ENCODE measurements around the gene KISS1. TPM values are rescaled to one million over a fixed set of nuclear protein-coding genes. Genes with fewer than 3 reads are reported as not detected.

KISS1 gene
- total and polyA plus RNA-seq, 10 donors = not detected

GRCh38 chr1:204224655-204225054 is 28.4 kb upstream of the KISS1 start:
- H3K9me3 ChIP-seq = no peaks in the 10 kb centered on the region
- no peak for TF ChIP-seq CTCF (IDR thresholded peaks at IDR 0.05 in 8 of 11, conservative IDR thresholded peaks at IDR 0.05 in 3 of 11)
- TF ChIP-seq POLR2A (IDR thresholded peaks at IDR 0.05) = no peak
- no peak for TF ChIP-seq POLR2AphosphoS5 (IDR thresholded peaks at IDR 0.05)
- no peak for DNase-seq
- intact Hi-C loops (cut with DNase I; ENCODE audit: low total_unique reads) = no loop called here
- WGBS, 5 donors = 82 to 93% (median 84%) methylated on average over 8 of the region's 8 CpGs
- no peak overlapping the region for H3K27ac ChIP-seq
- H3K36me3 ChIP-seq = peaks cover 0 to 6% (median 0%) of the 10 kb centered on the region in 6 donors
- H3K27me3 ChIP-seq (replicated peaks in 1 of 7) = no peaks in the 10 kb centered on the region
- peaks cover 0 to 15% (median 7%) of the 10 kb centered on the region in 6 donors for H3K4me1 ChIP-seq
- no peak overlapping the region for H3K4me3 ChIP-seq

- Histone ChIP-seq H3K9me3 (no peaks in the 10 kb centered on the region), H3K27me3 (replicated peaks in 1 of 7) (no peaks in the 10 kb centered on the region), H3K27ac (no peak overlapping the region), H3K36me3 (peaks cover 0 to 5% (median 0%) of the 10 kb centered on the region in 6 donors), H3K4me1 (peaks cover 0 to 15% (median 7%) of the 10 kb centered on the region in 6 donors), H3K4me3 (no peak overlapping the region)
- TF ChIP-seq CTCF (IDR thresholded peaks at IDR 0.05 in 8 of 11, conservative IDR thresholded peaks at IDR 0.05 in 3 of 11) (no peak), POLR2A (IDR thresholded peaks at IDR 0.05) (no peak), POLR2AphosphoS5 (IDR thresholded peaks at IDR 0.05) (no peak)
- intact Hi-C loops (cut with DNase I; ENCODE audit: low total_unique reads) = no loop called here
- DNase-seq = no peak
- 84 to 90% (median 88%) methylated on average over 15 to 17 of the region's 17 CpGs for WGBS, 5 donors
Measured at GRCh38 chr1:204223129-204223860, 27.0 kb upstream of the KISS1 start.

GRCh38 chr1:204222764-204223055 is 26.4 kb upstream of the KISS1 start:
- no peaks in the 10 kb centered on the region for H3K27me3 ChIP-seq (replicated peaks in 1 of 7)
- intact Hi-C loops (cut with DNase I; ENCODE audit: low total_unique reads) = no loop called here
- no peaks in the 10 kb centered on the region for H3K36me3 ChIP-seq
- H3K9me3 ChIP-seq = no peaks in the 10 kb centered on the region
- H3K4me3 ChIP-seq = no peak overlapping the region
- WGBS, 5 donors = 71 to 85% (median 82%) methylated on average over 3 of the region's 3 CpGs
- H3K4me1 ChIP-seq = peaks cover 0 to 15% (median 7%) of the 10 kb centered on the region in 6 donors
- no peak for TF ChIP-seq POLR2AphosphoS5 (IDR thresholded peaks at IDR 0.05)
- TF ChIP-seq CTCF (IDR thresholded peaks at IDR 0.05 in 8 of 11, conservative IDR thresholded peaks at IDR 0.05 in 3 of 11) = no peak
- TF ChIP-seq POLR2A (IDR thresholded peaks at IDR 0.05) = no peak
- DNase-seq = no peak
- no peak overlapping the region for H3K27ac ChIP-seq

GRCh38 chr1:204222006-204222763 is 25.9 kb upstream of the KISS1 start:
- intact Hi-C loops (cut with DNase I; ENCODE audit: low total_unique reads) = no loop called here
- WGBS, 5 donors = 81 to 88% (median 85%) methylated on average over 6 to 8 of the region's 8 CpGs
- Histone ChIP-seq H3K4me3 (no peak overlapping the region), H3K27me3 (replicated peaks in 1 of 7) (no peaks in the 10 kb centered on the region), H3K36me3 (no peaks in the 10 kb centered on the region), H3K9me3 (no peaks in the 10 kb centered on the region), H3K4me1 (peaks cover 0 to 15% (median 7%) of the 10 kb centered on the region in 6 donors), H3K27ac (no peak overlapping the region)
- DNase-seq = no peak
- no peak for TF ChIP-seq POLR2A (IDR thresholded peaks at IDR 0.05)
- TF ChIP-seq POLR2AphosphoS5 (IDR thresholded peaks at IDR 0.05) = no peak
- no peak for TF ChIP-seq CTCF (IDR thresholded peaks at IDR 0.05 in 8 of 11, conservative IDR thresholded peaks at IDR 0.05 in 3 of 11)
